Neutrophil (primary cell): ENCODE measurements around the gene TAF15.
A peak's percentile ranks its signal among the peaks of the same experiment; 100 is the strongest.

Experiments
- H3K27ac ChIP-seq: fragments of 200-600 bp; sonication (generic); 2 replicates; pipeline ENCODE4 v1.5.1; 2016; ENCODE audit warnings: mild to moderate bottlenecking, moderate library complexity
- H3K27me3 ChIP-seq: fragments of 200-600 bp; sonication (generic); 2 replicates; pipeline ENCODE4 v1.6.0; 2016; ENCODE audit warnings: mild to moderate bottlenecking
- H3K36me3 ChIP-seq: fragments of 200-600 bp; sonication (generic); 2 replicates; pipeline ENCODE4 v1.5.1; 2017
- H3K4me1 ChIP-seq, 2 experiments: fragments of 200-600 bp in 1 of 2; sonication (generic) in 1 of 2; 1 replicate in 1 of 2; 2 replicates in 1 of 2; pipeline versions ENCODE4 v1.5.1 to v1.6.1; 2013 to 2016; ENCODE audit warnings: low read depth in 1 of 2, low read length in 1 of 2, mild to moderate bottlenecking in 1 of 2, moderate library complexity in 1 of 2; ENCODE audit not compliant: control insufficient read depth in 1 of 2, insufficient read depth in 1 of 2
- H3K4me3 ChIP-seq, 2 experiments: fragments of 200-600 bp in 1 of 2; sonication (generic) in 1 of 2; 1 replicate in 1 of 2; 2 replicates in 1 of 2; pipeline ENCODE4 v1.5.1; 2013 to 2016; ENCODE audit warnings: low read depth in 1 of 2, low read length in 1 of 2, mild to moderate bottlenecking in 1 of 2, moderate library complexity in 1 of 2
- H3K9me3 ChIP-seq: fragments of 200-600 bp; sonication (generic); 2 replicates; pipeline ENCODE4 v1.5.1; 2016
- TF ChIP-seq, protein P1 (sequence below): fragments of 200-600 bp; sonication (generic); IDR thresholded peaks from 2 replicates; pipeline ENCODE4 v1.5.1; 2016; ENCODE audit warnings: antibody characterized with exemption

Gene TAF15

DNA sequence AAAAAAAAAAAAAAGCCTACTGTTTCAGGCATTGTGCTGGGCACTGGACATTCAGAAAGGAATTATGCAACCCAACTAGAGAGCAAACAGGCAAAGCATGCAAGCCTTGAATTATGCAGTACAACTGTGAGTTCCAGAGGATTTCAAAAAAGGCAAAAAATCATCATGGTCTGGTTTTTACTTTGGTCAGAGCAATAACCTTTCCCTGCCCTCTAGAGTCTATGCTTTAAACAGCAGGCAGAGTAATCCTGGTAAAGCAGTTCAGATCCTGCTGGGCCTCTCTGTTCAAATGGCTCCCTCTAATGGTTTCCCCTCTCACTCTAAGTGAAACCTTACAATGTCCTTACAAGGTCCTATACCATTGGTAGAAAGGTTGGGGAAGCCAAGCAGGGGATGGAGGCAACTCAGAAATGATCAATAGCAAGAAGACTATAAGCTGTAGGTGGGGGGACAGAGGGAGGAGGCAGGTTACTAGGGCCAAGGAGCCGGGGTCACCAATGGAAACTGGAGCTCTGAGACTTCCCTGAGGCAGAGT is 4.6 kb upstream of the TAF15 start:
- H3K27me3 ChIP-seq, result peaks cover 28% of the 10 kb centered on the region
- no peaks in the 10 kb centered on the region for H3K9me3 ChIP-seq
- TF ChIP-seq, protein P1, sequence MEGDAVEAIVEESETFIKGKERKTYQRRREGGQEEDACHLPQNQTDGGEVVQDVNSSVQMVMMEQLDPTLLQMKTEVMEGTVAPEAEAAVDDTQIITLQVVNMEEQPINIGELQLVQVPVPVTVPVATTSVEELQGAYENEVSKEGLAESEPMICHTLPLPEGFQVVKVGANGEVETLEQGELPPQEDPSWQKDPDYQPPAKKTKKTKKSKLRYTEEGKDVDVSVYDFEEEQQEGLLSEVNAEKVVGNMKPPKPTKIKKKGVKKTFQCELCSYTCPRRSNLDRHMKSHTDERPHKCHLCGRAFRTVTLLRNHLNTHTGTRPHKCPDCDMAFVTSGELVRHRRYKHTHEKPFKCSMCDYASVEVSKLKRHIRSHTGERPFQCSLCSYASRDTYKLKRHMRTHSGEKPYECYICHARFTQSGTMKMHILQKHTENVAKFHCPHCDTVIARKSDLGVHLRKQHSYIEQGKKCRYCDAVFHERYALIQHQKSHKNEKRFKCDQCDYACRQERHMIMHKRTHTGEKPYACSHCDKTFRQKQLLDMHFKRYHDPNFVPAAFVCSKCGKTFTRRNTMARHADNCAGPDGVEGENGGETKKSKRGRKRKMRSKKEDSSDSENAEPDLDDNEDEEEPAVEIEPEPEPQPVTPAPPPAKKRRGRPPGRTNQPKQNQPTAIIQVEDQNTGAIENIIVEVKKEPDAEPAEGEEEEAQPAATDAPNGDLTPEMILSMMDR, result no peak
- H3K27ac ChIP-seq, result no peak overlapping the region
- no peak overlapping the region for H3K4me3 ChIP-seq
- peaks cover 10 to 12% of the 10 kb centered on the region in 2 experiments for H3K4me1 ChIP-seq
- H3K36me3 ChIP-seq, result no peaks in the 10 kb centered on the region

DNA sequence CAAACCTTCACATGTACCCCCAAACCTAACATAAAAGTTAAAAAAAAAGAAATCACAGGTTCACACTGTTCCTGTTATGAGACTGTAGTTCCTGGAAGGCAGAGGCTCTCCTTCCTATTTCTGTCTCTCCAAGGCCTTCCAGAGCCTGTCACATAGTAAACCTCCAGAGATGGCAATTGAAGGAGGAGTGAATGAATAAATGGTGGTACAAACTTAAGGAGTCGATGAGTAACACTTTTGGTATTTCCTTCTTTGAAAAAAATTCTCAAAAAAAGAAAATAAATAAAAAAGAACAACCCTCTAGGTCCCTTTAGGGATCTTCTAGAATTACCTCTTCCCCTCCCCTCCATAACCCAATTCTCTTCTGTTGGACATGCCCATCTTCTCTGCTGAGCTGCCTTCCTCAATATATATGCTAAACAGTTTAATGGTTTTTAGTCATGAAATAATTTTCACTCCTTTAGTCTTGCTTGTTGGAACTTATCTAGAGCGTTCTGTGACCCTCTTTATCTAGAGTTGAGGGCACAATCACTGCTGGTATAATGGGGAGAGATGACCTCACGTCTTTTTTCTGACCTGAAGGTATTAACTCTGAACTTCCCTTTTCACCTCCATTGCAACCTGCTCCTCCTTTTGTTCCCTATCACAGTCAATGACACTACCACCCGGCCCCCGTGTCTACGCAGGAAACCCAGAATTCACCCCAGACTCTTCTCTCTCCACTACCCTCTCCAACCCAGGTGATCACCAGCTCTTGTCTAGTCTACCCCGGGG is 1.7 kb upstream of the TAF15 start:
- H3K9me3 ChIP-seq, result no peaks in the 10 kb centered on the region

DNA sequence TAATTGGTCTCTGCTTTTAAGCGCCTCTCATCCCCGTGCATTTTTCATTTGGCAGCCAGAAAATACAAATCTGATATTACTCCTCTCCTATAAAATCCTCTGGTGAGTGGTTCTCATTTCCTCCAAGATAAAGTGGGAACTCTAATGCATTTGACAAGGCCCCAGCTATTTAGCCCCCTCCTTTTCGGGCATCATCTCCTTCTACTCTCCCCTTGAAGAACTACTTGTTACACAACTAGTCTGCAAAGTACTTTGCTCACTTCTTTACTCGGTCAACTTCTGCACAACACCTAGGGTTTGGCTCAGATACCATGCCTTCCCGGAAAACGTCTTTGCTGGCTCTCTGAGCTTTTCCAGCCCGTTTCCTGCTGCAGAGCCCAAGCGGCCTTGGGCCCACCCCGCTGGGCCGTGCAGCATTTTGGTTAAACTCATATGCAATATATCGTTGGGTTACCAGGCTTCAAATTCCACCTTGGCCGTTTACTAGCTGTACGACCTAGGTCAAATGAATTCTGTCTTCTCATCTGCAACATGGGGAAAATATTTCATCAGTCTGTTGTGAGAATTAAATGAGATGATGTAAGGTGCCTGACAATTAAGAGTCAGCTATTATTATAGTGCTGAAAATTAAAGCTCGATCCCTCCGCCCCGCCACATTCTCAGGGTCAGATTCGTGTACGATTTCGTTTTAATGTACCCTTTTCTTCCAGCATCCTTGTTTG is 883 bp upstream of the TAF15 start:
- H3K27me3 ChIP-seq, result no peaks in the 10 kb centered on the region
- H3K27ac ChIP-seq, result peak overlapping the region; percentile 94
- H3K9me3 ChIP-seq, result no peaks in the 10 kb centered on the region
- H3K36me3 ChIP-seq, result no peaks in the 10 kb centered on the region
- peak overlapping the region; percentile 65 to 92 for H3K4me3 ChIP-seq
- TF ChIP-seq, protein P1, result no peak
- peaks cover 34 to 37% of the 10 kb centered on the region in 2 experiments for H3K4me1 ChIP-seq

More for the DNA sequence above, 1.7 kb upstream of the TAF15 start:
- H3K36me3 ChIP-seq, result no peaks in the 10 kb centered on the region
- no peak overlapping the region for H3K4me3 ChIP-seq
- peaks cover 34 to 35% of the 10 kb centered on the region in 2 experiments for H3K4me1 ChIP-seq
- no peak overlapping the region for H3K27ac ChIP-seq
- H3K27me3 ChIP-seq, result peaks cover 4% of the 10 kb centered on the region
- TF ChIP-seq, protein P1, result no peak

DNA sequence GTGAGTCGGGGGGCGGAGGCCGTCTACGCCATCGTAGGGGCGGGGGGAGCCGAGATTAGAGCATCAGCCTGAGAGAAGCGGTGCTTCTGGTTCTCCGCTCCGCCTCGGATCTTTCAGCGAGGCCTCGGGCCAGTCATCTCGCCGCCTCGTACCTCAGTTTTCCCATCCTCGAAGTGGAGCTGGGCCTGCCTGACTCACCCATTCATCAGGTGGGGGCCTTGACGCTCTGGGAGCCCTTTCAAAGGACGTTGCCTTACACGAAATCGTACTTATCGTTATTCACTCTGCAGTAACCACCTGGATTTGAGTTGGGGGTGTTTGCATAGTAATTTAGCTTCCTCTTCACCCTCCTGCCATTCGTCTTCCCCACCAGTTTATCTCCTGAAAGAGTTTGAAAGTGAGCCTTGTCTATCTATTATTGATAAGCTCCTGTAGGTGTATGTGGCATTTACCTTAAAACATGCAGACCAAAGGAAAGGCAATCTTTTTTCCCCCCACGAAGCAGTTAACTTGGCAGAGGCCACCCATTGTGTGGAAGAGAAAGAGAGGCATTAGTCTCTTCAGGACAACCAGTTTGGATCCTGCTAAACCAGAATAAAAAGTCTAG is 674 bp downstream of the TAF15 start:
- Histone ChIP-seq H3K4me3 (peak overlapping the region; percentile 65 to 92), H3K27ac (peak overlapping the region; percentile 94)
- TF ChIP-seq, protein P1, result no peak

DNA sequence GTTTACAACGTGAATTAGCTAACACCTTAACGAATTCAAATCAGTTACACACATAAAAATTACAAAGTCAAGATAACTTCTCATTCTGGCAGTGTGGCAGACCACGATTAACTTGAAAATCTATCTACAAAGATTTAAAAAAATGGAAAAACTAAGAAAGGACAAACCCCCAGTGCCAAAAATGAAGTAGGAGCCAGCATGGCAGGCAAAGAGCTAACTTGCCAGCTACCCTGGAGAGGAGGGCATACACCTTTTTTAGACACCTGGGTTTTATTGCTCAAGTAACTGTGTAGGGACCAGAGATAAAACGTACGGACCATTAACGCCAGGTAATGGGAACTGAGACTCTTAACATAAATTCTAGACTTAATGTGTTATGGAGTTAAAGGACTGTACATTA is 2.5 kb downstream of the TAF15 start:
- Histone ChIP-seq H3K27ac (no peak overlapping the region), H3K4me1 (peaks cover 34 to 37% of the 10 kb centered on the region in 2 experiments)
- TF ChIP-seq, protein P1, result no peak

More for the DNA sequence above, 674 bp downstream of the TAF15 start:
- H3K36me3 ChIP-seq, result no peaks in the 10 kb centered on the region
- no peaks in the 10 kb centered on the region for H3K27me3 ChIP-seq
- H3K9me3 ChIP-seq, result no peaks in the 10 kb centered on the region
- H3K4me1 ChIP-seq, result peaks cover 34 to 37% of the 10 kb centered on the region in 2 experiments

More for the DNA sequence above, 2.5 kb downstream of the TAF15 start:
- H3K9me3 ChIP-seq, result no peaks in the 10 kb centered on the region
- no peak overlapping the region for H3K4me3 ChIP-seq
- no peaks in the 10 kb centered on the region for H3K27me3 ChIP-seq
- peaks cover 6% of the 10 kb centered on the region for H3K36me3 ChIP-seq
